LNCAP (cell line): Measurements from ENCODE around the gene IRF8.
A peak's percentile ranks its signal among the peaks of the same experiment; 100 is the strongest.

Experiments used
- CTCF ChIP-seq: fragments of 450-650 bp; IDR thresholded peaks from 2 replicates; pipeline ENCODE4 v1.5.1; 2017; ENCODE audit warnings: mild to moderate bottlenecking

IRF8 gene

GRCh38 chr16:85915125-85915845, 16.3 kb downstream of the IRF8 start:
- no peak for TF ChIP-seq CTCF

DNA sequence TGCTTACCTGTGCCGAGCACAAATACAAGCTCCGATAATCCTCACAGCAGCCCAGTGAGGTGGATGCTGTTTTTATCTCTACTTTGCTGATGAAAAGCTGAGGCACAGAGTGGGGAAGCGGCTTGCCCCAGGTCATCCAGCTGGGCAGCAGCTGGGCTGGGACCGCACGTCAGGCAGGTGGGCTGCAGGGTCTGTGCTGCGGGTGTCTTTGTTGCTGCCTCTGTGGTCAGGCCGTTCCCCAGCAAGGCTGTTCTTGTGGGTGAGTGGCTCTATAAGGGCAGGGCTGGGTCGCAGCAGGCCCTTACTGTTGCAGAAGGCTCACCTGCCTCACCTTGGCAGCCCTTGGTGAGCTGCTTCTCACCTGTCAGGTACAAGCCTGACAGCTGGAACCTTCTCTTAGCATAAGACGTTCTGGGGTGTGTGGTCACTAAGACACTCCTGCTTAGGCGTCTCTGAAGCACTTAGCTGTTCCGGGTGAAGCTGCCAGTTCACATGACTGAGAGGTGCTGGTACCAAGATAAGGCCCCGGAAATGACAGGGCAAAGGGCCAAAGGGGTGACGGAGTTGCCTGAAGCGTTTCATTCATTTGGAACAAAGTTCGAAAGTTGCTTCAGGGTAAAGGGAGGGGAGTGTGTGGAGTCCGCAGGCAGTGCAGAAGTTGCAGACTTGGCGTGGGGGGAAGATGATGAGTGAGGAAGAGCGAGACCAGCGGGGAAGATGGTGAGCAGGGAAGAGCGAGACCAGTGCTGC, 17.4 kb downstream of the IRF8 start:
- no peak for TF ChIP-seq CTCF

DNA sequence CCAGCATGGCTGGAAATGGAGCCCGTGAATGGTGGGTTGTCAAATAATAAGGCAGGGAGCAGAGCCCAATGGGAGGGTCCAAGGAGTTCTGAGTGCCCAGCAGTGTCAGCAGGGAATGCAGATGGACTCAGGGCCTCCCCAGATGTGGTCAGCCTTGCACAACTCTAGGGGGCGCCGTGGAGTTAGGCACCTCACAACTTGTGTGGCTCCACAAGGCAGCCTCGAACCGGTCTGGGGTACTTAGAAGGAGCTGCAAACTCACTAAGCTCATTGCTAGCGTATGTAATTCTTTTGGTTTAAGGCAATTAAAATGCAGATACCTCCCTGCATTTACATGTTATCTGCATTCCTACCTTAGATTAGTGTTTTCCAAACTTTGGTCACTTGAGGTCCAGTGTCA, 18.1 kb downstream of the IRF8 start:
- peak; percentile 41; the same call in 1 of the 2 replicates for TF ChIP-seq CTCF

GRCh38 chr16:85917959-85918358, 19.0 kb downstream of the IRF8 start:
- no peak for TF ChIP-seq CTCF

GRCh38 chr16:85918436-85918835, 19.5 kb downstream of the IRF8 start:
- no peak for TF ChIP-seq CTCF

DNA sequence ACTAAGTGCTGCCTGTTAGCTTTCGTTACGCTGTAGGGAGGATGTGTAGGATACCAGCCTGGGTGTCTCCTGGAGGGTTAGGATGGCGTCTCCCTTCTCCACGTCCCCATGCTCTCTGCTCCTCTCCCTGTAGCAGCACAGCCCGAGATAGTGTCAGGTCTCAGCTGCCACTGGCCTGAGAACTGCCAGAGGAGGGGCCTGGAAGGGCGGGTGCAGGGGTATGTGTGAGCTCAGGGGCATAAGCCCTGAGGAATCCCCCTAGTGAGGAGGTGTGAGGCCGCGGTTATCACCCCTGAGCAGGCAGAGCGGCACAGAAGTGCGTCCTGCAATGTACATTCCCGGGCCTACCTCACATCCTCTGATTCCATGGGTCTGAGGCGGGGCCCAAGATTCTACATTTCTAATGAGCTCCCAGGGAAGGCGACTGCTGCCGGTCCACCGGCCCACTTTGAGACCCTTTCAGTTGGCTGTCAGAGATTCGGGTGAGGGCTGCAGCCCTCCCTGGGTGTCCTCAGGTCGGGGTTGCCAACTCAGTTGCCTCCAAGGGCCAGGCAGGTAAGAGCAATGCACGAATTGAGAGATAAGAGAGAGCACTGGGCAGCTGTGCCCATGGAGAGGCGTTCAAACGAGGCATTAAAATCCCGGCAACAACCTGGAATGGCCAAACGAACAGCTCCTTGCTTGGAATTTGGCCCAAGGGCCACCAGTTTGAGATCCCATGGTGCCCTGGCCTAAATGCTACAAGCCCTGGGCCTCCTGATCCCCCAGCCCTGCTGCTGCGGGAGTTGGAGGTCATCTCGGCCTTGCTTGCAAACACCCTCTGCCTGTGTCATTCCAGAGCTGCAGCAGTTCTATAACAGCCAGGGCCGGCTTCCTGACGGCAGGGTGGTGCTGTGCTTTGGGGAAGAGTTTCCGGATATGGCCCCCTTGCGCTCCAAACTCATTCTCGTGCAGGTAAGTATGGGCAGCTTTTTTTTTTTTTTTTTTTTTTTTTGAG, 20.6 kb downstream of the IRF8 start:
- no peak for TF ChIP-seq CTCF

GRCh38 chr16:85921026-85921425, 22.1 kb downstream of the IRF8 start:
- no peak for TF ChIP-seq CTCF
